NT2/D1 (cell line): Measurements from ENCODE around the gene PRCD.
A peak's percentile ranks its signal among the peaks of the same experiment; 100 is the strongest.
"Not testable (repeated sequence)": the region's sequence is repeated elsewhere in the genome, so short reads cannot be mapped to it uniquely, and the experiment has no call there.

Source experiments
- DNase-seq: peaks from one replicate; pipeline ENCODE4 v3.0.0-alpha.2; 2011; ENCODE audit warnings: low read depth, low spot score
- H3K27me3 ChIP-seq: 2 replicates; pipeline ENCODE4 v1.6.0; 2011; ENCODE audit warnings: mild to moderate bottlenecking; ENCODE audit not compliant: insufficient read length, insufficient read depth
- H3K36me3 ChIP-seq: 2 replicates; pipeline ENCODE4 v1.6.1; 2011; ENCODE audit warnings: mild to moderate bottlenecking, low read length, mixed read lengths; ENCODE audit not compliant: insufficient read depth, insufficient read length
- H3K4me1 ChIP-seq: 2 replicates; pipeline ENCODE4 v1.5.1; 2011; ENCODE audit not compliant: insufficient read depth, insufficient read length
- H3K4me3 ChIP-seq: 2 replicates; pipeline ENCODE4 v1.5.1; 2011; ENCODE audit warnings: low read depth; ENCODE audit not compliant: insufficient read length
- H3K9ac ChIP-seq: 2 replicates; pipeline ENCODE4 v1.6.0; 2011; ENCODE audit warnings: low read depth; ENCODE audit not compliant: insufficient read length
- H3K9me3 ChIP-seq: 2 replicates; pipeline ENCODE4 v1.5.1; 2011; ENCODE audit warnings: mild to moderate bottlenecking, low read length; ENCODE audit not compliant: insufficient read depth
- SUZ12 ChIP-seq: IDR thresholded peaks from 2 replicates; pipeline ENCODE4 v1.6.1; 2011; ENCODE audit not compliant: insufficient read length, insufficient read depth; ENCODE audit errors: extremely low read depth
- YY1 ChIP-seq: IDR thresholded peaks from 2 replicates; pipeline ENCODE4 v1.6.1; 2011; ENCODE audit not compliant: insufficient read length, insufficient read depth
- ZNF274 ChIP-seq: IDR thresholded peaks from 2 replicates; pipeline ENCODE4 v1.6.1; 2011; ENCODE audit warnings: mild to moderate bottlenecking, low read depth, low read length

The PRCD gene

GRCh38 chr17:76531486-76532038 lies 8.3 kb upstream of the PRCD start:
- Histone ChIP-seq H3K4me1 (peaks cover 45% of the 10 kb centered on the region), H3K9ac (no peak overlapping the region), H3K4me3 (no peak overlapping the region), H3K36me3 (no peaks in the 10 kb centered on the region), H3K9me3 (no peaks in the 10 kb centered on the region), H3K27me3 (peaks cover 6% of the 10 kb centered on the region)
- TF ChIP-seq SUZ12: no peak
- no peak for TF ChIP-seq ZNF274
- TF ChIP-seq YY1: no peak
- DNase-seq: no peak

- no peaks in the 10 kb centered on the region for H3K36me3 ChIP-seq
- H3K4me1 ChIP-seq: peaks cover 48% of the 10 kb centered on the region
- H3K9me3 ChIP-seq: no peaks in the 10 kb centered on the region
- no peak overlapping the region for H3K9ac ChIP-seq
- no peak for DNase-seq
- no peak for TF ChIP-seq ZNF274
- TF ChIP-seq YY1: no peak
- no peak for TF ChIP-seq SUZ12
- H3K4me3 ChIP-seq: no peak overlapping the region
- peaks cover 12% of the 10 kb centered on the region for H3K27me3 ChIP-seq
Observed at GRCh38 chr17:76532072-76532651, 7.7 kb upstream of the PRCD start.

GRCh38 chr17:76533640-76534359 lies 6.0 kb upstream of the PRCD start:
- H3K9me3 ChIP-seq, H3K36me3 ChIP-seq, H3K9ac ChIP-seq, H3K4me3 ChIP-seq, DNase-seq: not testable (repeated sequence)
- Histone ChIP-seq H3K27me3 (peaks cover 24% of the 10 kb centered on the region), H3K4me1 (peaks cover 45% of the 10 kb centered on the region)

GRCh38 chr17:76534831-76535732 lies 4.8 kb upstream of the PRCD start:
- Histone ChIP-seq H3K4me1 (peaks cover 36% of the 10 kb centered on the region), H3K9ac (no peak overlapping the region), H3K4me3 (no peak overlapping the region), H3K27me3 (peaks cover 36% of the 10 kb centered on the region), H3K36me3 (no peaks in the 10 kb centered on the region), H3K9me3 (no peaks in the 10 kb centered on the region)
- TF ChIP-seq YY1 (no peak), SUZ12 (no peak), ZNF274 (no peak)
- DNase-seq: no peak

- Histone ChIP-seq H3K4me3 (no peak overlapping the region), H3K27me3 (peaks cover 36% of the 10 kb centered on the region), H3K4me1 (peaks cover 39% of the 10 kb centered on the region), H3K9ac (no peak overlapping the region), H3K9me3 (no peaks in the 10 kb centered on the region), H3K36me3 (no peaks in the 10 kb centered on the region)
- TF ChIP-seq YY1: no peak
- no peak for TF ChIP-seq ZNF274
- no peak for TF ChIP-seq SUZ12
- no peak for DNase-seq
Observed at GRCh38 chr17:76535788-76536510, 3.9 kb upstream of the PRCD start.

GRCh38 chr17:76536511-76537287 lies 3.1 kb upstream of the PRCD start:
- Histone ChIP-seq H3K9ac (peak overlapping the region; percentile 11), H3K9me3 (no peaks in the 10 kb centered on the region), H3K36me3 (no peaks in the 10 kb centered on the region), H3K4me1 (peaks cover 39% of the 10 kb centered on the region), H3K4me3 (peak overlapping the region; percentile 32), H3K27me3 (peaks cover 36% of the 10 kb centered on the region)
- no peak for TF ChIP-seq SUZ12
- TF ChIP-seq YY1: no peak
- no peak for TF ChIP-seq ZNF274
- no peak for DNase-seq
